K562 (cell line): ENCODE results near the gene PPP1R14C. TPM values are rescaled to one million over a fixed set of nuclear protein-coding genes. Genes with fewer than 3 reads are reported as not detected.

Experiments
- CHCHD3 ChIP-seq: fragments of 250-450 bp; sonication (Bioruptor Pico); IDR thresholded peaks from 2 replicates; pipeline ENCODE4 v2.1.2; 2022; ENCODE audit warnings: mild to moderate bottlenecking
- ESRRA ChIP-seq: fragments of 450-650 bp; IDR thresholded peaks from 2 replicates; pipeline ENCODE4 v1.6.1; 2014; ENCODE audit warnings: low read depth, mild to moderate bottlenecking, moderate library complexity, borderline replicate concordance
- GTF2F1 ChIP-seq: IDR thresholded peaks from 2 replicates; pipeline ENCODE4 v1.6.1; 2011; ENCODE audit warnings: low read depth, low read length, improper control_type of control experiment
- KAT2B ChIP-seq: IDR thresholded peaks from one replicate; pipeline ENCODE4 v1.6.1; 2012; ENCODE audit warnings: low read depth, mild to moderate bottlenecking, control low read depth, inconsistent platforms, low read length, moderate library complexity
- KLF13 ChIP-seq: fragments of 450-650 bp; IDR thresholded peaks from 2 replicates; pipeline ENCODE4 v1.6.1; 2016; ENCODE audit warnings: missing genetic modification characterization, low read depth, mild to moderate bottlenecking, missing compliant biosample characterization, moderate library complexity, borderline replicate concordance
- MAZ ChIP-seq, 2 experiments: fragments of 450-650 bp in 1 of 2; sonication (generic) in 1 of 2; formaldehyde crosslinking; IDR thresholded peaks in 1 of 2; conservative IDR thresholded peaks in 1 of 2; 2 replicates each; pipeline versions ENCODE4 v1.4.0 to v1.5.0; 2020; ENCODE audit warnings: mild to moderate bottlenecking in 1 of 2, missing genetic modification reagents in 1 of 2
- MED1 ChIP-seq: sonication (generic); formaldehyde crosslinking; IDR thresholded peaks from 2 replicates; pipeline ENCODE4 v1.8.1; 2023; ENCODE audit warnings: missing genetic modification reagents, borderline replicate concordance
- NR4A1 ChIP-seq, 2 experiments: fragments of 250-450 bp in 1 of 2; fragments of 450-650 bp in 1 of 2; sonication (Bioruptor Pico) in 1 of 2; IDR thresholded peaks; 2 replicates each; pipeline versions ENCODE4 v1.4.0 to v1.6.1; 2016 to 2020; ENCODE audit warnings: mild to moderate bottlenecking in 2 of 2, missing compliant biosample characterization in 1 of 2, missing genetic modification characterization in 1 of 2, moderate library complexity in 1 of 2
- OTX1 ChIP-seq: fragments of 450-650 bp; formaldehyde crosslinking; IDR thresholded peaks from 2 replicates; pipeline ENCODE4 v1.4.0; 2022; ENCODE audit warnings: mild to moderate bottlenecking
- RFX7 ChIP-seq: fragments of 250-450 bp; sonication (Bioruptor Pico); IDR thresholded peaks from 2 replicates; pipeline ENCODE4 v1.5.1; 2021; ENCODE audit warnings: mild to moderate bottlenecking
- TEAD4 ChIP-seq, 2 experiments: sonication (generic) in 1 of 2; formaldehyde crosslinking in 1 of 2; IDR thresholded peaks; 2 replicates each; pipeline versions ENCODE4 v1.6.1 to v1.8.0; 2012 to 2022; ENCODE audit warnings: borderline replicate concordance in 1 of 2, inconsistent platforms in 1 of 2, low read length in 1 of 2, mild to moderate bottlenecking in 1 of 2, missing genetic modification reagents in 1 of 2
- THRAP3 ChIP-seq: fragments of 450-650 bp; IDR thresholded peaks from 2 replicates; pipeline ENCODE4 v1.6.1; 2016; ENCODE audit warnings: mild to moderate bottlenecking, inconsistent platforms, borderline replicate concordance
- ZNF263 ChIP-seq: sonication (generic); formaldehyde crosslinking; IDR thresholded peaks from 2 replicates; pipeline ENCODE4 v1.8.0; 2022; ENCODE audit warnings: mild to moderate bottlenecking, missing genetic modification reagents, borderline replicate concordance
- ZNF436 ChIP-seq: fragments of 250-450, 450-650 bp; sonication (Bioruptor Pico); formaldehyde crosslinking; IDR thresholded peaks from 2 replicates; pipeline ENCODE4 v1.7.0; 2020; ENCODE audit warnings: mild to moderate bottlenecking
- ZNF707 ChIP-seq: fragments of 250-450 bp; sonication (Bioruptor Pico); conservative IDR thresholded peaks from 2 replicates; pipeline ENCODE4 v1.8.0; 2022; ENCODE audit warnings: inconsistent platforms, mild to moderate bottlenecking, moderate library complexity
- polyA plus RNA-seq, 8 experiments: library from polyadenylated mRNA; depleted of rRNA in 4 of 8; stranded (reverse) in 5 of 8; unstranded in 3 of 8; fragments of >200 nt; fragmentation: Nextera tagmentation in 2 of 8; fragmentation: Illumina TruSeq in 1 of 8; extraction: Ambion mirVana in 2 of 8; extraction: Trizol in 1 of 8; gene quantifications; 2 replicates each; pipeline versions ENCODE4 v1.2.1 to v1.2.3, GENCODE V29; 2011 to 2014; ENCODE audit warnings: inconsistent platforms in 1 of 8, missing spikeins in 1 of 8
- total RNA-seq, 7 experiments: library from RNA; depleted of rRNA in 6 of 7; stranded (reverse); fragments of >200 nt in 6 of 7; fragmentation: Illumina TruSeq in 2 of 7; extraction: Trizol in 2 of 7; gene quantifications; 2 replicates each; pipeline versions ENCODE4 v1.2.1 to v1.2.3, GENCODE V29; 2011 to 2021; ENCODE audit warnings: low replicate concordance in 1 of 7
- TF ChIP-seq, protein P1 (sequence below): sonication (generic); formaldehyde crosslinking; IDR thresholded peaks from 2 replicates; pipeline ENCODE4 v1.8.1; 2023; ENCODE audit warnings: mild to moderate bottlenecking, missing genetic modification reagents
- TF ChIP-seq, protein P2 (sequence below): sonication (generic); formaldehyde crosslinking; IDR thresholded peaks from 2 replicates; pipeline ENCODE4 v1.8.1; 2023; ENCODE audit warnings: mild to moderate bottlenecking, missing genetic modification reagents, moderate library complexity
- TF ChIP-seq, protein P3 (sequence below): fragments of 450-650 bp; formaldehyde crosslinking; IDR thresholded peaks from 2 replicates; pipeline ENCODE4 v1.4.0; 2020; ENCODE audit warnings: mild to moderate bottlenecking
- TF ChIP-seq, protein P4 (sequence below): fragments of 250-450 bp; sonication (Bioruptor Pico); IDR thresholded peaks from 2 replicates; pipeline ENCODE4 v1.9.0; 2021; ENCODE audit warnings: mild to moderate bottlenecking, inconsistent platforms

The PPP1R14C gene
- total and polyA plus RNA-seq, 9 of the 15 experiments (the other 6 are each of a cell fraction or from before 2014, with no cell fraction given), result 4.5 to 16.6 (median 11.9) TPM

DNA sequence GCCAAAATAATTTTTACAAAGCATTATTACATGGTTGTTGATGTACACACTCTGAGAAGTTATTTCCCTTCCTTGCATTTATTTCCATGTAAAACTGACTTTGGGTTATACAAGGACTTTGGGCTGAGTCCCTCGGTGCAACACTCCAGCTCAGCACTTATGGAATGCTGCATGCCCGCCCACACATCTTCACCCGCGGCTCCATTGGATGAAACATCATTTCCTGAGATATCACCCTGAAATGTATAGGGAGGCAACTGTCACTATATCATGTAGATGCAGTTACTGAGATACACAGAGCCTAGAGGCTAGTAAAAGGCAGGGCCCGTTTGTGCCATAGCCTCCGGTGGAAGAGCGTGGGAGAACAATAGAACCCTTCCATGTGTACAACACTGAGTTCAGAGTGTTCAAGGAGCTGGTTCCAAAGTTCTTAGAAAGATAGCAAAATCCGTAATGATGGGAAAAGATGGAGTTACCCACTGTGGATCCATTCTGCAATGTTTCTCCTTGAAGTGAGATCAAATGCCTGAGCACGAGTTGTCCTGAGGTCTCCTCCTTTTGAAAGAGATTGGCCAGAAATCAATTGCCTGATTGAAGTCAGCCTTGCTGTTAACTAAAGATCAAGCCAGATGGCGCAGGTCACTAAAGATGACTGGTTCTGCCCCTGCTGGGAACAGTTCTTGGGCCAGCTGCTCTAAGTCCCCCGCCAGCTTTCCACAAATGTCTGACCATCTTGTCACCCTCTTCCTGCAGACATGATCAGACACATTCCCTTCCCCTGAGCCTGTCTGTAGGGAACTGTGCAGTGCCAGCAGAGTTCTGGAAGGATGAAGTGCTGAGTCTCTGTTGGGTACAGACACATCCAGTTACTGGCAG is 125.1 kb downstream of the PPP1R14C start (continued):
- TF ChIP-seq KAT2B (no peak), CHCHD3 (CRISPR knock-in tag) (no peak), NR4A1 (CRISPR knock-in tag; IDR thresholded peaks at IDR 0.05) (no peak), NR4A1 (tag; IDR thresholded peaks at IDR 0.05) (peak; percentile 93), MED1 (CRISPR knock-in tag) (no peak), ZNF436 (CRISPR knock-in tag) (no peak), TEAD4 (IDR thresholded peaks at IDR 0.05; ENCODE audit: low read length) (peak; percentile 75), TEAD4 (CRISPR knock-in tag; IDR thresholded peaks at IDR 0.05; ENCODE audit: borderline replicate concordance) (no peak), THRAP3 (no peak), ESRRA (no peak), ZNF263 (CRISPR knock-in tag) (no peak), GTF2F1 (no peak), KLF13 (no peak), RFX7 (CRISPR knock-in tag) (no peak), MAZ (CRISPR knock-in tag; conservative IDR thresholded peaks at IDR 0.05 in 1 of 2, IDR thresholded peaks at IDR 0.05 in 1 of 2) (peak in 1 of 2 experiments; percentile 62; a peak in 1 of 4 replicates), OTX1 (CRISPR knock-in tag) (no peak), ZNF707 (CRISPR knock-in tag) (no peak)
- TF ChIP-seq, protein P1, sequence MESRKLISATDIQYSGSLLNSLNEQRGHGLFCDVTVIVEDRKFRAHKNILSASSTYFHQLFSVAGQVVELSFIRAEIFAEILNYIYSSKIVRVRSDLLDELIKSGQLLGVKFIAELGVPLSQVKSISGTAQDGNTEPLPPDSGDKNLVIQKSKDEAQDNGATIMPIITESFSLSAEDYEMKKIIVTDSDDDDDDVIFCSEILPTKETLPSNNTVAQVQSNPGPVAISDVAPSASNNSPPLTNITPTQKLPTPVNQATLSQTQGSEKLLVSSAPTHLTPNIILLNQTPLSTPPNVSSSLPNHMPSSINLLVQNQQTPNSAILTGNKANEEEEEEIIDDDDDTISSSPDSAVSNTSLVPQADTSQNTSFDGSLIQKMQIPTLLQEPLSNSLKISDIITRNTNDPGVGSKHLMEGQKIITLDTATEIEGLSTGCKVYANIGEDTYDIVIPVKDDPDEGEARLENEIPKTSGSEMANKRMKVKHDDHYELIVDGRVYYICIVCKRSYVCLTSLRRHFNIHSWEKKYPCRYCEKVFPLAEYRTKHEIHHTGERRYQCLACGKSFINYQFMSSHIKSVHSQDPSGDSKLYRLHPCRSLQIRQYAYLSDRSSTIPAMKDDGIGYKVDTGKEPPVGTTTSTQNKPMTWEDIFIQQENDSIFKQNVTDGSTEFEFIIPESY (CRISPR knock-in tag), result 0 out of 2 replicates have a peak, but pooled peaks have one; percentile 12
- TF ChIP-seq, protein P2, sequence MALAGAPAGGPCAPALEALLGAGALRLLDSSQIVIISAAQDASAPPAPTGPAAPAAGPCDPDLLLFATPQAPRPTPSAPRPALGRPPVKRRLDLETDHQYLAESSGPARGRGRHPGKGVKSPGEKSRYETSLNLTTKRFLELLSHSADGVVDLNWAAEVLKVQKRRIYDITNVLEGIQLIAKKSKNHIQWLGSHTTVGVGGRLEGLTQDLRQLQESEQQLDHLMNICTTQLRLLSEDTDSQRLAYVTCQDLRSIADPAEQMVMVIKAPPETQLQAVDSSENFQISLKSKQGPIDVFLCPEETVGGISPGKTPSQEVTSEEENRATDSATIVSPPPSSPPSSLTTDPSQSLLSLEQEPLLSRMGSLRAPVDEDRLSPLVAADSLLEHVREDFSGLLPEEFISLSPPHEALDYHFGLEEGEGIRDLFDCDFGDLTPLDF, result no peak; the same call in 1 of the 2 replicates
- TF ChIP-seq, protein P3, sequence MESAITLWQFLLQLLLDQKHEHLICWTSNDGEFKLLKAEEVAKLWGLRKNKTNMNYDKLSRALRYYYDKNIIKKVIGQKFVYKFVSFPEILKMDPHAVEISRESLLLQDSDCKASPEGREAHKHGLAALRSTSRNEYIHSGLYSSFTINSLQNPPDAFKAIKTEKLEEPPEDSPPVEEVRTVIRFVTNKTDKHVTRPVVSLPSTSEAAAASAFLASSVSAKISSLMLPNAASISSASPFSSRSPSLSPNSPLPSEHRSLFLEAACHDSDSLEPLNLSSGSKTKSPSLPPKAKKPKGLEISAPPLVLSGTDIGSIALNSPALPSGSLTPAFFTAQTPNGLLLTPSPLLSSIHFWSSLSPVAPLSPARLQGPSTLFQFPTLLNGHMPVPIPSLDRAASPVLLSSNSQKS (CRISPR knock-in tag), result no peak
- TF ChIP-seq, protein P4, sequence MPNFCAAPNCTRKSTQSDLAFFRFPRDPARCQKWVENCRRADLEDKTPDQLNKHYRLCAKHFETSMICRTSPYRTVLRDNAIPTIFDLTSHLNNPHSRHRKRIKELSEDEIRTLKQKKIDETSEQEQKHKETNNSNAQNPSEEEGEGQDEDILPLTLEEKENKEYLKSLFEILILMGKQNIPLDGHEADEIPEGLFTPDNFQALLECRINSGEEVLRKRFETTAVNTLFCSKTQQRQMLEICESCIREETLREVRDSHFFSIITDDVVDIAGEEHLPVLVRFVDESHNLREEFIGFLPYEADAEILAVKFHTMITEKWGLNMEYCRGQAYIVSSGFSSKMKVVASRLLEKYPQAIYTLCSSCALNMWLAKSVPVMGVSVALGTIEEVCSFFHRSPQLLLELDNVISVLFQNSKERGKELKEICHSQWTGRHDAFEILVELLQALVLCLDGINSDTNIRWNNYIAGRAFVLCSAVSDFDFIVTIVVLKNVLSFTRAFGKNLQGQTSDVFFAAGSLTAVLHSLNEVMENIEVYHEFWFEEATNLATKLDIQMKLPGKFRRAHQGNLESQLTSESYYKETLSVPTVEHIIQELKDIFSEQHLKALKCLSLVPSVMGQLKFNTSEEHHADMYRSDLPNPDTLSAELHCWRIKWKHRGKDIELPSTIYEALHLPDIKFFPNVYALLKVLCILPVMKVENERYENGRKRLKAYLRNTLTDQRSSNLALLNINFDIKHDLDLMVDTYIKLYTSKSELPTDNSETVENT (CRISPR knock-in tag), result no peak
